CD14-positive monocyte (primary cell): ENCODE measurements around the gene FAM161A. TPM values are rescaled to one million over a fixed set of nuclear protein-coding genes. Genes with fewer than 3 reads are reported as not detected.

Experiments
- DNase-seq, 3 donors: peaks; one replicate each; pipeline ENCODE4 v3.0.0-alpha.2; 2011 to 2022
- H2AFZ ChIP-seq: 2 replicates; pipeline ENCODE4 v1.6.0; 2012; ENCODE audit warnings: mild to moderate bottlenecking, low read depth, low read length, inconsistent platforms; ENCODE audit not compliant: insufficient read depth, poor library complexity, severe bottlenecking
- H3K27ac ChIP-seq, 2 donors: 1 replicate in 1 of 2; 2 replicates in 1 of 2; pipeline ENCODE4 v1.5.1; 2012 to 2013; ENCODE audit warnings: low read length in 2 of 2, control low read depth in 1 of 2, inconsistent platforms in 1 of 2, low read depth in 1 of 2, mild to moderate bottlenecking in 1 of 2
- H3K27me3 ChIP-seq, 2 donors: one replicate each; pipeline versions ENCODE4 v1.6.0 to v1.6.1; 2011 to 2013; ENCODE audit warnings: low read length in 2 of 2; ENCODE audit not compliant: control insufficient read depth in 2 of 2, insufficient read depth in 2 of 2
- H3K36me3 ChIP-seq, 2 donors: replicated peaks in 1 of 2; 1 replicate in 1 of 2; 2 replicates in 1 of 2; pipeline versions ENCODE4 v1.5.1 to v1.6.1; 2012 to 2013; ENCODE audit warnings: low read length in 2 of 2, control low read depth in 1 of 2, inconsistent platforms in 1 of 2, mild to moderate bottlenecking in 1 of 2; ENCODE audit not compliant: insufficient read depth in 2 of 2, control insufficient read depth in 1 of 2
- H3K4me1 ChIP-seq, 2 donors: 1 replicate in 1 of 2; 2 replicates in 1 of 2; pipeline versions ENCODE4 v1.5.1 to v1.6.1; 2012 to 2013; ENCODE audit warnings: low read length in 2 of 2, control low read depth in 1 of 2, inconsistent platforms in 1 of 2, mild to moderate bottlenecking in 1 of 2, moderate library complexity in 1 of 2; ENCODE audit not compliant: insufficient read depth in 2 of 2, control insufficient read depth in 1 of 2
- H3K4me2 ChIP-seq: replicated peaks from 2 replicates; pipeline ENCODE3; 2012; ENCODE audit warnings: low read length, moderate library complexity, mild to moderate bottlenecking; ENCODE audit not compliant: poor library complexity, severe bottlenecking; ENCODE audit errors: extremely low read depth
- H3K4me3 ChIP-seq, 3 experiments: fragments of 200-600 bp in 1 of 3; sonication (generic) in 1 of 3; replicated peaks in 1 of 3; 1 replicate in 2 of 3; 2 replicates in 1 of 3; pipeline ENCODE4 v1.5.1; 2011 to 2013; ENCODE audit warnings: low read length in 3 of 3, mild to moderate bottlenecking in 3 of 3, control low read depth in 2 of 3, low read depth in 2 of 3, inconsistent platforms in 1 of 3, moderate library complexity in 1 of 3
- H3K79me2 ChIP-seq: 2 replicates; pipeline ENCODE4 v1.6.0; 2012; ENCODE audit warnings: mild to moderate bottlenecking, control low read depth, inconsistent platforms, low read length, moderate library complexity; ENCODE audit not compliant: insufficient read depth
- H3K9ac ChIP-seq: 2 replicates; pipeline ENCODE4 v1.6.0; 2017; ENCODE audit warnings: low read length, mild to moderate bottlenecking; ENCODE audit not compliant: insufficient read depth, poor library complexity, severe bottlenecking
- H3K9me3 ChIP-seq, 2 donors: replicated peaks in 1 of 2; 1 replicate in 1 of 2; 2 replicates in 1 of 2; pipeline versions ENCODE4 v1.5.1 to v1.6.1; 2012 to 2013; ENCODE audit warnings: low read length in 2 of 2, control low read depth in 1 of 2; ENCODE audit not compliant: control insufficient read depth in 1 of 2, insufficient read depth in 1 of 2
- H4K20me1 ChIP-seq: 2 replicates; pipeline ENCODE4 v1.6.0; 2012; ENCODE audit warnings: mild to moderate bottlenecking, low read length, control low read depth, moderate library complexity; ENCODE audit not compliant: insufficient read depth
- H3K27ac Mint-ChIP-seq, 7 donors: one replicate each; pipeline ENCODE4 v1.8.0; 2020; ENCODE audit warnings: mild to moderate bottlenecking in 7 of 7, mixed read lengths in 7 of 7, moderate library complexity in 6 of 7, inconsistent platforms in 2 of 7
- H3K27me3 Mint-ChIP-seq, 3 donors: one replicate each; pipeline ENCODE4 v1.8.0; 2021 to 2022; ENCODE audit warnings: low read depth in 3 of 3, mild to moderate bottlenecking in 3 of 3, mixed read lengths in 3 of 3, moderate library complexity in 3 of 3, inconsistent platforms in 1 of 3
- H3K36me3 Mint-ChIP-seq, 2 donors: one replicate each; pipeline ENCODE4 v1.8.0; 2020; ENCODE audit warnings: mixed read lengths in 2 of 2, inconsistent platforms in 1 of 2, mild to moderate bottlenecking in 1 of 2
- H3K4me1 Mint-ChIP-seq: one replicate; pipeline ENCODE4 v1.8.0; 2020; ENCODE audit warnings: mild to moderate bottlenecking, mixed read lengths
- H3K4me3 Mint-ChIP-seq, 2 donors: one replicate each; pipeline ENCODE4 v1.8.0; 2020; ENCODE audit warnings: mild to moderate bottlenecking in 2 of 2, mixed read lengths in 2 of 2, moderate library complexity in 1 of 2
- H3K9me3 Mint-ChIP-seq, 7 donors: one replicate each; pipeline ENCODE4 v1.8.0; 2020 to 2022; ENCODE audit warnings: mixed read lengths in 7 of 7, mild to moderate bottlenecking in 6 of 7, moderate library complexity in 6 of 7, inconsistent platforms in 2 of 7
- WGBS: methylation state at CpG from one replicate; pipeline ENCODE4 v1.1.5; 2013; ENCODE audit warnings: missing lambda C conversion rate; ENCODE audit not compliant: insufficient coverage; 5-methylcytosine and 5-hydroxymethylcytosine counted together
- intact Hi-C, 2 donors: fragments of 100-400 bp; cut with micrococcal nuclease; formaldehyde crosslinking; loops; one replicate each; pipeline versions ENCODE4 v1.15.0 to v1.15.1; 2023
- polyA plus RNA-seq, 3 donors: library from polyadenylated mRNA; depleted of rRNA in 1 of 3; unstranded in 2 of 3; stranded (reverse) in 1 of 3; fragments of 300-500 nt in 2 of 3; fragments of >200 nt in 1 of 3; fragmentation: Illumina TruSeq in 2 of 3; gene quantifications; 1 replicate in 2 of 3; 2 replicates in 1 of 3; pipeline ENCODE4 v1.2.3, GENCODE V29; 2012 to 2021
- TF ChIP-seq, protein P1 (sequence below): fragments of 200-600 bp; IDR thresholded peaks from one replicate; pipeline ENCODE4 v1.8.0; 2022; ENCODE audit warnings: antibody characterized with exemption, mild to moderate bottlenecking

The FAM161A gene
- polyA plus RNA-seq, 3 donors: 0.11 to 0.25 TPM; not detected in 1

DNA sequence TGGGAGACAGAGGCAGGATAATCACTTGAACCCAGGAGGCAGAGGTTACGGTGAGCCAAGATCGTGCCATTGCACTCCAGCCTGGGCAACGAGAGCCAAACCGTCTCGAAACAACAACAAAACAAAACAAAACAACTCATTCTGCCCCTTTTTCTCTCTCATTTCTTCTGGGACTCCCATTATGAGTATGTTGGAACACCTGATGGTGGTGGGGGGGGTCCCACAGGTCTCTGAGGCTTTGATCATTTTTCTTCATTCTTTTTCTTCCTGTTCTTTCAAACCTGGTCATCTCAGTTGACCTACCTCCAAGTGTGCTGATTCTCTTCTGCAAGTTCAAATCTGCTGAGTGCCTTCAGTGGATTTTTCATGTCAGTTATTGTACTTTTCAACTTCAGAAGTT is 8.2 kb upstream of the FAM161A start:
- 100% methylated on average over 2 of the region's 5 CpGs for WGBS
- no peak for DNase-seq
- Mint-ChIP-seq H3K36me3 (peaks cover 22 to 34% of the 10 kb centered on the region in 2 donors), H3K4me1 (no peaks in the 10 kb centered on the region), H3K4me3 (no peak overlapping the region), H3K27me3 (no peaks in the 10 kb centered on the region), H3K27ac (no peak overlapping the region), H3K9me3 (peaks cover 2 to 6% (median 3%) of the 10 kb centered on the region in 7 donors)
- H3K27ac ChIP-seq: no peak overlapping the region
- H3K9me3 ChIP-seq: no peaks in the 10 kb centered on the region
- no peak overlapping the region for H2AFZ ChIP-seq
- no peaks in the 10 kb centered on the region for H3K27me3 ChIP-seq
- intact Hi-C loops: no loop called here
- H3K4me2 ChIP-seq: no peak overlapping the region
- H3K79me2 ChIP-seq: no peaks in the 10 kb centered on the region
- TF ChIP-seq, protein P1, sequence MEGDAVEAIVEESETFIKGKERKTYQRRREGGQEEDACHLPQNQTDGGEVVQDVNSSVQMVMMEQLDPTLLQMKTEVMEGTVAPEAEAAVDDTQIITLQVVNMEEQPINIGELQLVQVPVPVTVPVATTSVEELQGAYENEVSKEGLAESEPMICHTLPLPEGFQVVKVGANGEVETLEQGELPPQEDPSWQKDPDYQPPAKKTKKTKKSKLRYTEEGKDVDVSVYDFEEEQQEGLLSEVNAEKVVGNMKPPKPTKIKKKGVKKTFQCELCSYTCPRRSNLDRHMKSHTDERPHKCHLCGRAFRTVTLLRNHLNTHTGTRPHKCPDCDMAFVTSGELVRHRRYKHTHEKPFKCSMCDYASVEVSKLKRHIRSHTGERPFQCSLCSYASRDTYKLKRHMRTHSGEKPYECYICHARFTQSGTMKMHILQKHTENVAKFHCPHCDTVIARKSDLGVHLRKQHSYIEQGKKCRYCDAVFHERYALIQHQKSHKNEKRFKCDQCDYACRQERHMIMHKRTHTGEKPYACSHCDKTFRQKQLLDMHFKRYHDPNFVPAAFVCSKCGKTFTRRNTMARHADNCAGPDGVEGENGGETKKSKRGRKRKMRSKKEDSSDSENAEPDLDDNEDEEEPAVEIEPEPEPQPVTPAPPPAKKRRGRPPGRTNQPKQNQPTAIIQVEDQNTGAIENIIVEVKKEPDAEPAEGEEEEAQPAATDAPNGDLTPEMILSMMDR: no peak
- H3K9ac ChIP-seq: no peak overlapping the region
- H3K4me3 ChIP-seq: no peak overlapping the region
- H3K36me3 ChIP-seq: peaks cover 11 to 33% of the 10 kb centered on the region in 2 donors
- no peaks in the 10 kb centered on the region for H3K4me1 ChIP-seq
- H4K20me1 ChIP-seq: no peaks in the 10 kb centered on the region

- Mint-ChIP-seq H3K36me3 (peaks cover 2 to 4% of the 10 kb centered on the region in 2 donors), H3K27me3 (no peaks in the 10 kb centered on the region), H3K9me3 (peaks cover 0 to 4% (median 2%) of the 10 kb centered on the region in 7 donors), H3K4me3 (no peak overlapping the region), H3K27ac (no peak overlapping the region), H3K4me1 (peaks cover 22% of the 10 kb centered on the region)
- H4K20me1 ChIP-seq: no peaks in the 10 kb centered on the region
- H2AFZ ChIP-seq: no peak overlapping the region
- no peaks in the 10 kb centered on the region for H3K36me3 ChIP-seq
- TF ChIP-seq, protein P1: no peak
- H3K27ac ChIP-seq: no peak overlapping the region
- H3K27me3 ChIP-seq: no peaks in the 10 kb centered on the region
- H3K4me2 ChIP-seq: no peak overlapping the region
- 80% methylated on average over 1 of the region's 3 CpGs for WGBS
- no peak for DNase-seq
- no peak overlapping the region for H3K9ac ChIP-seq
- no peaks in the 10 kb centered on the region for H3K79me2 ChIP-seq
- intact Hi-C loops: loop anchor here (10.0 kb wide), 2 partner anchors 162 to 322 kb away; partner anchors contain the start of gene XPO1 (in 1 of the 2)
- H3K9me3 ChIP-seq: no peaks in the 10 kb centered on the region
- H3K4me3 ChIP-seq: no peak overlapping the region
- peaks cover 19 to 20% of the 10 kb centered on the region in 2 donors for H3K4me1 ChIP-seq
These were observed 3.4 kb upstream of the FAM161A start for GRCh38 chr2:61857224-61857623.
